IMR-90 (cell line): Measurements from ENCODE around the gene NTSR1. TPM values are rescaled to one million over a fixed set of nuclear protein-coding genes. Genes with fewer than 3 reads are reported as not detected.

Source experiments
- ATAC-seq: fragments of 200-7000 bp; cut with Tn5 transposase; 2 replicates; pipeline ENCODE4 v1.9.1; 2020; ENCODE audit warnings: low read depth, mild to moderate bottlenecking, moderate library complexity
- BruUV-seq: library from RNA; stranded (reverse); fragments of 400-500 nt; replicated peaks from 2 replicates; lab custom pipeline; 2021; lab: Mats Ljungman, UMichigan
- CTCF ChIA-PET: fragments of 300-600 bp; formaldehyde crosslinking; extraction: SDS; loops from one replicate; lab custom pipeline; 2021; ENCODE audit warnings: antibody characterized with exemption; lab: Yijun Ruan, JAX
- POLR2A ChIA-PET: fragments of 300-600 bp; sonication (Branson Sonifier 250); formaldehyde crosslinking; loops from one replicate; lab custom pipeline; 2022; ENCODE audit warnings: antibody characterized with exemption; ENCODE audit not compliant: unreplicated experiment; lab: Charles Lee
- DNase-seq: peaks from one replicate; pipeline ENCODE4 v3.0.0; 2013
- H2AFZ ChIP-seq: replicated peaks from 2 replicates; pipeline ENCODE3; 2013; ENCODE audit warnings: low read length, mild to moderate bottlenecking; ENCODE audit not compliant: poor library complexity
- H2AK5ac ChIP-seq: 2 replicates; pipeline ENCODE4 v1.6.1; 2013; ENCODE audit warnings: low read depth, low read length, inconsistent platforms
- H2AK9ac ChIP-seq: replicated peaks from 2 replicates; pipeline ENCODE3; 2013; ENCODE audit warnings: mild to moderate bottlenecking, low read depth, low read length, moderate library complexity; ENCODE audit not compliant: poor library complexity
- H2BK120ac ChIP-seq: 2 replicates; pipeline ENCODE4 v1.6.1; 2013; ENCODE audit warnings: low read depth, low read length, inconsistent platforms
- H2BK15ac ChIP-seq: 3 replicates; pipeline ENCODE4 v1.6.1; 2013; ENCODE audit warnings: low read depth, low read length, inconsistent platforms
- H2BK20ac ChIP-seq: 2 replicates; pipeline ENCODE4 v1.6.1; 2013; ENCODE audit warnings: low read depth, mild to moderate bottlenecking, inconsistent platforms, low read length, moderate library complexity
- H2BK5ac ChIP-seq: 2 replicates; pipeline ENCODE4 v1.6.1; 2013; ENCODE audit warnings: mild to moderate bottlenecking, low read depth, low read length, inconsistent platforms; ENCODE audit not compliant: poor library complexity, severe bottlenecking
- H3K14ac ChIP-seq: replicated peaks from 2 replicates; pipeline ENCODE4 v1.6.1; 2013; ENCODE audit warnings: low read depth, low read length, inconsistent platforms
- H3K18ac ChIP-seq: 2 replicates; pipeline ENCODE4 v1.6.1; 2013; ENCODE audit warnings: low read depth, low read length, control low read depth
- H3K23ac ChIP-seq: 2 replicates; pipeline ENCODE4 v1.6.1; 2013; ENCODE audit warnings: low read depth, low read length, inconsistent platforms
- H3K27ac ChIP-seq: 2 replicates; pipeline ENCODE4 v1.5.1; 2013; ENCODE audit warnings: mild to moderate bottlenecking, control low read depth, low read length; ENCODE audit not compliant: insufficient read depth
- H3K27me3 ChIP-seq: 2 replicates; pipeline ENCODE4 v1.6.1; 2013; ENCODE audit warnings: low read length; ENCODE audit not compliant: control insufficient read depth, insufficient read depth
- H3K36me3 ChIP-seq: 2 replicates; pipeline ENCODE4 v1.6.1; 2013; ENCODE audit warnings: low read length, mixed read lengths; ENCODE audit not compliant: control insufficient read depth, insufficient read depth
- H3K4ac ChIP-seq: 2 replicates; pipeline ENCODE4 v1.6.1; 2013; ENCODE audit warnings: low read depth, low read length, inconsistent platforms
- H3K4me1 ChIP-seq: 2 replicates; pipeline ENCODE4 v1.6.1; 2013; ENCODE audit warnings: low read length, mixed read lengths; ENCODE audit not compliant: control insufficient read depth, insufficient read depth
- H3K4me2 ChIP-seq: 2 replicates; pipeline ENCODE4 v1.6.1; 2013; ENCODE audit warnings: low read depth, mild to moderate bottlenecking, control low read depth, low read length, moderate library complexity
- H3K4me3 ChIP-seq: 2 replicates; pipeline ENCODE4 v1.5.1; 2013; ENCODE audit warnings: low read depth, mild to moderate bottlenecking, control low read depth, low read length, moderate library complexity; ENCODE audit not compliant: insufficient read depth
- H3K56ac ChIP-seq: 2 replicates; pipeline ENCODE4 v1.6.1; 2013; ENCODE audit warnings: low read length, inconsistent platforms; ENCODE audit not compliant: insufficient read depth; ENCODE audit errors: extremely low read depth
- H3K79me1 ChIP-seq, 2 experiments: 2 replicates each; pipeline ENCODE4 v1.6.1; 2013; ENCODE audit warnings: low read length in 2 of 2, inconsistent platforms in 1 of 2, low read depth in 1 of 2
- H3K9ac ChIP-seq: 2 replicates; pipeline ENCODE4 v1.6.1; 2013; ENCODE audit warnings: low read depth, low read length, control low read depth
- H3K9me1 ChIP-seq: 2 replicates; pipeline ENCODE4 v1.6.1; 2013; ENCODE audit warnings: low read length, inconsistent platforms; ENCODE audit not compliant: insufficient read depth
- H3K9me3 ChIP-seq: 2 replicates; pipeline ENCODE4 v1.6.1; 2013; ENCODE audit warnings: low read length; ENCODE audit not compliant: control insufficient read depth, insufficient read depth
- H4K20me1 ChIP-seq: 2 replicates; pipeline ENCODE4 v1.6.1; 2013; ENCODE audit warnings: low read length, inconsistent platforms; ENCODE audit not compliant: insufficient read depth
- H4K5ac ChIP-seq: 2 replicates; pipeline ENCODE4 v1.6.1; 2013; ENCODE audit warnings: mild to moderate bottlenecking, low read depth, low read length, control low read depth
- H4K8ac ChIP-seq, 2 experiments: 2 replicates each; pipeline ENCODE4 v1.6.1; 2013; ENCODE audit warnings: low read depth in 2 of 2, low read length in 2 of 2, control low read depth in 1 of 2, inconsistent platforms in 1 of 2
- H4K91ac ChIP-seq: 2 replicates; pipeline ENCODE4 v1.6.1; 2013; ENCODE audit warnings: low read depth, low read length, inconsistent platforms; ENCODE audit not compliant: insufficient read depth
- BHLHE40 ChIP-seq: fragments of 150-350 bp; IDR thresholded peaks from 2 replicates; pipeline ENCODE4 v1.6.1; 2016; ENCODE audit warnings: mild to moderate bottlenecking, low read depth, low read length
- CEBPB ChIP-seq: IDR thresholded peaks from 2 replicates; pipeline ENCODE4 v1.6.1; 2012; ENCODE audit warnings: low read depth, low read length, improper control_type of control experiment
- MAFK ChIP-seq: IDR thresholded peaks from 2 replicates; pipeline ENCODE4 v1.6.1; 2012; ENCODE audit warnings: low read depth, low read length, improper control_type of control experiment
- MAZ ChIP-seq: IDR thresholded peaks from 2 replicates; pipeline ENCODE4 v1.6.1; 2012; ENCODE audit warnings: low read depth, mild to moderate bottlenecking, low read length, improper control_type of control experiment, moderate library complexity, borderline replicate concordance
- MXI1 ChIP-seq: IDR thresholded peaks from 2 replicates; pipeline ENCODE4 v1.6.1; 2012; ENCODE audit warnings: low read depth, mild to moderate bottlenecking, low read length, moderate library complexity, borderline replicate concordance
- NFE2L2 ChIP-seq: fragments of 150-350 bp; IDR thresholded peaks from 2 replicates; pipeline ENCODE4 v1.6.1; 2016; ENCODE audit warnings: low read depth, mild to moderate bottlenecking, low read length
- RAD21 ChIP-seq: IDR thresholded peaks from 2 replicates; pipeline ENCODE4 v1.6.1; 2012; ENCODE audit warnings: low read length, improper control_type of control experiment
- RFX5 ChIP-seq: IDR thresholded peaks from 2 replicates; pipeline ENCODE4 v1.8.0; 2012; ENCODE audit warnings: low read depth, mild to moderate bottlenecking, low read length, moderate library complexity
- SMC3 ChIP-seq: fragments of 150-350 bp; IDR thresholded peaks from 2 replicates; pipeline ENCODE4 v1.6.1; 2016; ENCODE audit warnings: low read depth, mild to moderate bottlenecking, antibody characterized with exemption, low read length, moderate library complexity
- WGBS, 2 experiments: methylation state at CpG; one replicate each; pipeline versions ENCODE4 v1.1.5 to v1.1.7; 2013; ENCODE audit warnings: missing lambda C conversion rate in 2 of 2; ENCODE audit not compliant: insufficient read length in 1 of 2; ENCODE audit errors: extremely low coverage in 2 of 2; 5-methylcytosine and 5-hydroxymethylcytosine counted together
- dilution Hi-C: fragments of 300-500 bp; cut with HindIII; formaldehyde crosslinking; loops from one replicate; pipeline ENCODE4 v1.14.3; 2018; ENCODE audit warnings: low sequenced_read_pairs; ENCODE audit not compliant: unreplicated experiment
- in situ Hi-C: fragments of 300-500 bp; cut with MboI; formaldehyde crosslinking; loops from 3 replicates; pipeline ENCODE4 v1.14.3; 2019; ENCODE audit warnings: low sequenced_read_pairs, inconsistent platforms, mixed read lengths
- intact Hi-C: fragments of 100-400 bp; cut with micrococcal nuclease; formaldehyde crosslinking; loops from 2 replicates; pipeline ENCODE4 v1.10.0; 2022
- polyA plus RNA-seq, 3 experiments: library from polyadenylated mRNA; depleted of rRNA; stranded (reverse); fragments of >200 nt; gene quantifications; 2 replicates each; pipeline ENCODE4 v1.2.3, GENCODE V29; 2012; ENCODE audit warnings: low replicate concordance in 1 of 3
- total RNA-seq: library from RNA; depleted of rRNA; stranded (reverse); fragments of >200 nt; gene quantifications from 2 replicates; pipeline ENCODE4 v1.2.3, GENCODE V29; 2012
- TF ChIP-seq, protein P1 (sequence below): fragments of 150-350 bp; IDR thresholded peaks from 2 replicates; pipeline ENCODE4 v1.6.1; 2017; ENCODE audit warnings: mild to moderate bottlenecking, antibody characterized with exemption, low read length, low read depth
- TF ChIP-seq, protein P2 (sequence below): conservative IDR thresholded peaks from 2 replicates; pipeline ENCODE4 v1.5.1; 2012; ENCODE audit warnings: mild to moderate bottlenecking, low read depth, low read length, improper control_type of control experiment
- TF ChIP-seq, protein P3 (sequence below): fragments of 150-350 bp; IDR thresholded peaks from 2 replicates; pipeline ENCODE4 v1.6.1; 2016; ENCODE audit warnings: low read depth, mild to moderate bottlenecking, low read length, moderate library complexity, borderline replicate concordance

The NTSR1 gene
- total and polyA plus RNA-seq, 2 of the 4 experiments (the other 2 are of a cell fraction): 0.54 to 1.8 TPM

GRCh38 chr20:62669249-62669648 is 39.4 kb upstream of the NTSR1 start:
- Histone ChIP-seq H2BK20ac (no peak overlapping the region), H2AK5ac (no peak overlapping the region), H2AFZ (no peak overlapping the region), H3K27me3 (peaks cover 2% of the 10 kb centered on the region; the same call in 1 of the 2 replicates), H3K23ac (no peak overlapping the region), H3K9me1 (no peaks in the 10 kb centered on the region), H3K36me3 (no peaks in the 10 kb centered on the region), H2BK120ac (no peak overlapping the region), H3K9me3 (no peaks in the 10 kb centered on the region), H2BK5ac (no peak overlapping the region), H3K4ac (no peak overlapping the region), H3K4me1 (no peaks in the 10 kb centered on the region), H3K9ac (no peak overlapping the region), H3K18ac (no peak overlapping the region), H3K4me3 (no peak overlapping the region), H2BK15ac (no peak overlapping the region), H2AK9ac (no peak overlapping the region), H3K14ac (no peak overlapping the region), H3K56ac (no peak overlapping the region), H3K27ac (no peak overlapping the region), H4K20me1 (no peaks in the 10 kb centered on the region; the same call in 1 of the 2 replicates), H3K79me1 (no peaks in the 10 kb centered on the region), H4K91ac (no peak overlapping the region), H3K4me2 (no peak overlapping the region), H4K8ac (no peak overlapping the region), H4K5ac (no peak overlapping the region)
- TF ChIP-seq, protein P1, sequence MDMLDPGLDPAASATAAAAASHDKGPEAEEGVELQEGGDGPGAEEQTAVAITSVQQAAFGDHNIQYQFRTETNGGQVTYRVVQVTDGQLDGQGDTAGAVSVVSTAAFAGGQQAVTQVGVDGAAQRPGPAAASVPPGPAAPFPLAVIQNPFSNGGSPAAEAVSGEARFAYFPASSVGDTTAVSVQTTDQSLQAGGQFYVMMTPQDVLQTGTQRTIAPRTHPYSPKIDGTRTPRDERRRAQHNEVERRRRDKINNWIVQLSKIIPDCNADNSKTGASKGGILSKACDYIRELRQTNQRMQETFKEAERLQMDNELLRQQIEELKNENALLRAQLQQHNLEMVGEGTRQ: no peak
- no peak for TF ChIP-seq BHLHE40
- TF ChIP-seq CEBPB: no peak
- TF ChIP-seq NFE2L2: no peak
- TF ChIP-seq MXI1: no peak
- no peak for TF ChIP-seq MAFK
- no peak for TF ChIP-seq MAZ
- TF ChIP-seq, protein P2, sequence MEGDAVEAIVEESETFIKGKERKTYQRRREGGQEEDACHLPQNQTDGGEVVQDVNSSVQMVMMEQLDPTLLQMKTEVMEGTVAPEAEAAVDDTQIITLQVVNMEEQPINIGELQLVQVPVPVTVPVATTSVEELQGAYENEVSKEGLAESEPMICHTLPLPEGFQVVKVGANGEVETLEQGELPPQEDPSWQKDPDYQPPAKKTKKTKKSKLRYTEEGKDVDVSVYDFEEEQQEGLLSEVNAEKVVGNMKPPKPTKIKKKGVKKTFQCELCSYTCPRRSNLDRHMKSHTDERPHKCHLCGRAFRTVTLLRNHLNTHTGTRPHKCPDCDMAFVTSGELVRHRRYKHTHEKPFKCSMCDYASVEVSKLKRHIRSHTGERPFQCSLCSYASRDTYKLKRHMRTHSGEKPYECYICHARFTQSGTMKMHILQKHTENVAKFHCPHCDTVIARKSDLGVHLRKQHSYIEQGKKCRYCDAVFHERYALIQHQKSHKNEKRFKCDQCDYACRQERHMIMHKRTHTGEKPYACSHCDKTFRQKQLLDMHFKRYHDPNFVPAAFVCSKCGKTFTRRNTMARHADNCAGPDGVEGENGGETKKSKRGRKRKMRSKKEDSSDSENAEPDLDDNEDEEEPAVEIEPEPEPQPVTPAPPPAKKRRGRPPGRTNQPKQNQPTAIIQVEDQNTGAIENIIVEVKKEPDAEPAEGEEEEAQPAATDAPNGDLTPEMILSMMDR: no peak
- TF ChIP-seq, protein P3, sequence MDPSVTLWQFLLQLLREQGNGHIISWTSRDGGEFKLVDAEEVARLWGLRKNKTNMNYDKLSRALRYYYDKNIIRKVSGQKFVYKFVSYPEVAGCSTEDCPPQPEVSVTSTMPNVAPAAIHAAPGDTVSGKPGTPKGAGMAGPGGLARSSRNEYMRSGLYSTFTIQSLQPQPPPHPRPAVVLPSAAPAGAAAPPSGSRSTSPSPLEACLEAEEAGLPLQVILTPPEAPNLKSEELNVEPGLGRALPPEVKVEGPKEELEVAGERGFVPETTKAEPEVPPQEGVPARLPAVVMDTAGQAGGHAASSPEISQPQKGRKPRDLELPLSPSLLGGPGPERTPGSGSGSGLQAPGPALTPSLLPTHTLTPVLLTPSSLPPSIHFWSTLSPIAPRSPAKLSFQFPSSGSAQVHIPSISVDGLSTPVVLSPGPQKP: no peak
- TF ChIP-seq SMC3: no peak
- no peak for TF ChIP-seq RAD21
- no peak for TF ChIP-seq RFX5
- intact Hi-C loops (no loop called here), dilution Hi-C loops (no loop called here), in situ Hi-C loops (loop anchor here (5.0 kb wide), 1 partner anchor 123 kb away; no protein-coding TSS in a partner anchor)
- ChIA-PET CTCF (interaction anchor here (1.2 kb wide), 1 partner anchor 123 kb away, joined by 3 read pairs; no protein-coding TSS in a partner anchor), POLR2A (no interaction called here)
- DNase-seq: no peak
- ATAC-seq: no peak
- WGBS, 2 experiments: 73% methylated on average over 3 of the region's 10 CpGs; no CpG with 5 or more reads in 1 of the 2 experiments
- BruUV-seq: no TSS peak
